ENCODE results near the gene NR6A1. TPM values are rescaled to one million over a fixed set of nuclear protein-coding genes. Genes with fewer than 3 reads are reported as not detected.

NR6A1 gene
- total and polyA plus RNA-seq, 2 experiments from 2014 or later: 44.2 to 139 TPM

DNA sequence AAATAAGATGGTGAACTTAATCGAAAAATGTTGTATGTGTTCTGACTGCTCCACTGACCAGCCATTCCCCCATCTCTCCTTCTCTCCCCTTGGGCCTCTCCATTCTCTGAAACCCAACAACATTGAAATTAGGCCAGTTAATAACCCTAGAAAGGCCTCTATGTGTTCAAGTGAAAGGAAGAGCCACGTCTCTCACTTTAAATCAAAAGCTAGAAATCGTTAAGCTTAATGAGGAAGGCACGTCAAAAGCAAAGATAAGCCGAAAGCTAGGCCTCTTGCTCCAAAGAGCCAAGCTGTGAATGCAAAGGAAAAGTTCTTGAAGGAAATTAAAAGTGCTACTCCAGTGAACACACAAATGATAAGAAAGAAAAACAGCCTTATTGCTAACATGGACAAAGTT, 186.5 kb downstream of the NR6A1 start:
- Histone ChIP-seq H3K4me2 (no peak overlapping the region), H3K36me3 (ENCODE audit: insufficient read depth) (no peaks in the 10 kb centered on the region), H2AFZ (no peak overlapping the region), H3K4me1 (ENCODE audit: insufficient read depth) (peaks cover 19% of the 10 kb centered on the region), H3K27ac (ENCODE audit: low read depth) (peak overlapping the region; percentile 1; the same call in 1 of the 2 replicates), H3K27me3 (ENCODE audit: insufficient read depth) (no peaks in the 10 kb centered on the region), H3K79me2 (replicated peaks; ENCODE audit: insufficient read depth) (peaks cover 61% of the 10 kb centered on the region), H3K4me3 (no peak overlapping the region), H3F3A (replicated peaks; ENCODE audit: low read depth) (no peaks in the 10 kb centered on the region), H3K9me2 (ENCODE audit: insufficient read depth) (0 out of 2 replicates have a peak, but pooled peaks cover under 1% of the 10 kb centered on the region), H4K20me1 (replicated peaks; ENCODE audit: insufficient read depth) (peaks cover 3% of the 10 kb centered on the region; the same call in 1 of the 2 replicates)
- Mint-ChIP-seq H3K9me3 (peaks cover 4% of the 10 kb centered on the region; the same call in 2 of the 3 replicates), H3K36me3 (ENCODE audit: low read depth) (peaks cover 37% of the 10 kb centered on the region), H3K27me3 (ENCODE audit: insufficient read depth, low read depth, poor library complexity) (peaks cover 10% of the 10 kb centered on the region), H3K4me1 (peaks cover 48% of the 10 kb centered on the region), H3K4me3 (no peak overlapping the region), H3K27ac (peak overlapping the region; percentile 33)
- DNase-seq (ENCODE audit: low spot score) (no peak), ATAC-seq (no peak)
- TF ChIP-seq CREB1 (CRISPR knock-in tag; IDR thresholded peaks at IDR 0.05; ENCODE audit: low read depth) (no peak), STAT1 (IDR thresholded peaks at IDR 0.05; ENCODE audit: unreplicated experiment) (no peak), ZNF331 (CRISPR knock-in tag; IDR thresholded peaks at IDR 0.05; ENCODE audit: low read depth) (no peak), JUNB (IDR thresholded peaks at IDR 0.05; ENCODE audit: unreplicated experiment) (no peak), NANOG (IDR thresholded peaks at IDR 0.05; ENCODE audit: borderline replicate concordance) (no peak), EZH2phosphoT487 (IDR thresholded peaks at IDR 0.05; ENCODE audit: unreplicated experiment) (no peak), POLR2AphosphoS5 (IDR thresholded peaks at IDR 0.05; ENCODE audit: low read depth) (no peak), EZH2 (IDR thresholded peaks at IDR 0.05; ENCODE audit: low read depth, unreplicated experiment) (no peak), ZNF114 (CRISPR knock-in tag; IDR thresholded peaks at IDR 0.05) (no peak)
- TF ChIP-seq, protein P1, sequence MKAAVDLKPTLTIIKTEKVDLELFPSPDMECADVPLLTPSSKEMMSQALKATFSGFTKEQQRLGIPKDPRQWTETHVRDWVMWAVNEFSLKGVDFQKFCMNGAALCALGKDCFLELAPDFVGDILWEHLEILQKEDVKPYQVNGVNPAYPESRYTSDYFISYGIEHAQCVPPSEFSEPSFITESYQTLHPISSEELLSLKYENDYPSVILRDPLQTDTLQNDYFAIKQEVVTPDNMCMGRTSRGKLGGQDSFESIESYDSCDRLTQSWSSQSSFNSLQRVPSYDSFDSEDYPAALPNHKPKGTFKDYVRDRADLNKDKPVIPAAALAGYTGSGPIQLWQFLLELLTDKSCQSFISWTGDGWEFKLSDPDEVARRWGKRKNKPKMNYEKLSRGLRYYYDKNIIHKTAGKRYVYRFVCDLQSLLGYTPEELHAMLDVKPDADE (IDR thresholded peaks at IDR 0.05): no peak
- TF ChIP-seq, protein P2, sequence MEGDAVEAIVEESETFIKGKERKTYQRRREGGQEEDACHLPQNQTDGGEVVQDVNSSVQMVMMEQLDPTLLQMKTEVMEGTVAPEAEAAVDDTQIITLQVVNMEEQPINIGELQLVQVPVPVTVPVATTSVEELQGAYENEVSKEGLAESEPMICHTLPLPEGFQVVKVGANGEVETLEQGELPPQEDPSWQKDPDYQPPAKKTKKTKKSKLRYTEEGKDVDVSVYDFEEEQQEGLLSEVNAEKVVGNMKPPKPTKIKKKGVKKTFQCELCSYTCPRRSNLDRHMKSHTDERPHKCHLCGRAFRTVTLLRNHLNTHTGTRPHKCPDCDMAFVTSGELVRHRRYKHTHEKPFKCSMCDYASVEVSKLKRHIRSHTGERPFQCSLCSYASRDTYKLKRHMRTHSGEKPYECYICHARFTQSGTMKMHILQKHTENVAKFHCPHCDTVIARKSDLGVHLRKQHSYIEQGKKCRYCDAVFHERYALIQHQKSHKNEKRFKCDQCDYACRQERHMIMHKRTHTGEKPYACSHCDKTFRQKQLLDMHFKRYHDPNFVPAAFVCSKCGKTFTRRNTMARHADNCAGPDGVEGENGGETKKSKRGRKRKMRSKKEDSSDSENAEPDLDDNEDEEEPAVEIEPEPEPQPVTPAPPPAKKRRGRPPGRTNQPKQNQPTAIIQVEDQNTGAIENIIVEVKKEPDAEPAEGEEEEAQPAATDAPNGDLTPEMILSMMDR (conservative IDR thresholded peaks at IDR 0.05; ENCODE audit: low read depth in 2 of 2): no peak
- TF ChIP-seq, protein P3, sequence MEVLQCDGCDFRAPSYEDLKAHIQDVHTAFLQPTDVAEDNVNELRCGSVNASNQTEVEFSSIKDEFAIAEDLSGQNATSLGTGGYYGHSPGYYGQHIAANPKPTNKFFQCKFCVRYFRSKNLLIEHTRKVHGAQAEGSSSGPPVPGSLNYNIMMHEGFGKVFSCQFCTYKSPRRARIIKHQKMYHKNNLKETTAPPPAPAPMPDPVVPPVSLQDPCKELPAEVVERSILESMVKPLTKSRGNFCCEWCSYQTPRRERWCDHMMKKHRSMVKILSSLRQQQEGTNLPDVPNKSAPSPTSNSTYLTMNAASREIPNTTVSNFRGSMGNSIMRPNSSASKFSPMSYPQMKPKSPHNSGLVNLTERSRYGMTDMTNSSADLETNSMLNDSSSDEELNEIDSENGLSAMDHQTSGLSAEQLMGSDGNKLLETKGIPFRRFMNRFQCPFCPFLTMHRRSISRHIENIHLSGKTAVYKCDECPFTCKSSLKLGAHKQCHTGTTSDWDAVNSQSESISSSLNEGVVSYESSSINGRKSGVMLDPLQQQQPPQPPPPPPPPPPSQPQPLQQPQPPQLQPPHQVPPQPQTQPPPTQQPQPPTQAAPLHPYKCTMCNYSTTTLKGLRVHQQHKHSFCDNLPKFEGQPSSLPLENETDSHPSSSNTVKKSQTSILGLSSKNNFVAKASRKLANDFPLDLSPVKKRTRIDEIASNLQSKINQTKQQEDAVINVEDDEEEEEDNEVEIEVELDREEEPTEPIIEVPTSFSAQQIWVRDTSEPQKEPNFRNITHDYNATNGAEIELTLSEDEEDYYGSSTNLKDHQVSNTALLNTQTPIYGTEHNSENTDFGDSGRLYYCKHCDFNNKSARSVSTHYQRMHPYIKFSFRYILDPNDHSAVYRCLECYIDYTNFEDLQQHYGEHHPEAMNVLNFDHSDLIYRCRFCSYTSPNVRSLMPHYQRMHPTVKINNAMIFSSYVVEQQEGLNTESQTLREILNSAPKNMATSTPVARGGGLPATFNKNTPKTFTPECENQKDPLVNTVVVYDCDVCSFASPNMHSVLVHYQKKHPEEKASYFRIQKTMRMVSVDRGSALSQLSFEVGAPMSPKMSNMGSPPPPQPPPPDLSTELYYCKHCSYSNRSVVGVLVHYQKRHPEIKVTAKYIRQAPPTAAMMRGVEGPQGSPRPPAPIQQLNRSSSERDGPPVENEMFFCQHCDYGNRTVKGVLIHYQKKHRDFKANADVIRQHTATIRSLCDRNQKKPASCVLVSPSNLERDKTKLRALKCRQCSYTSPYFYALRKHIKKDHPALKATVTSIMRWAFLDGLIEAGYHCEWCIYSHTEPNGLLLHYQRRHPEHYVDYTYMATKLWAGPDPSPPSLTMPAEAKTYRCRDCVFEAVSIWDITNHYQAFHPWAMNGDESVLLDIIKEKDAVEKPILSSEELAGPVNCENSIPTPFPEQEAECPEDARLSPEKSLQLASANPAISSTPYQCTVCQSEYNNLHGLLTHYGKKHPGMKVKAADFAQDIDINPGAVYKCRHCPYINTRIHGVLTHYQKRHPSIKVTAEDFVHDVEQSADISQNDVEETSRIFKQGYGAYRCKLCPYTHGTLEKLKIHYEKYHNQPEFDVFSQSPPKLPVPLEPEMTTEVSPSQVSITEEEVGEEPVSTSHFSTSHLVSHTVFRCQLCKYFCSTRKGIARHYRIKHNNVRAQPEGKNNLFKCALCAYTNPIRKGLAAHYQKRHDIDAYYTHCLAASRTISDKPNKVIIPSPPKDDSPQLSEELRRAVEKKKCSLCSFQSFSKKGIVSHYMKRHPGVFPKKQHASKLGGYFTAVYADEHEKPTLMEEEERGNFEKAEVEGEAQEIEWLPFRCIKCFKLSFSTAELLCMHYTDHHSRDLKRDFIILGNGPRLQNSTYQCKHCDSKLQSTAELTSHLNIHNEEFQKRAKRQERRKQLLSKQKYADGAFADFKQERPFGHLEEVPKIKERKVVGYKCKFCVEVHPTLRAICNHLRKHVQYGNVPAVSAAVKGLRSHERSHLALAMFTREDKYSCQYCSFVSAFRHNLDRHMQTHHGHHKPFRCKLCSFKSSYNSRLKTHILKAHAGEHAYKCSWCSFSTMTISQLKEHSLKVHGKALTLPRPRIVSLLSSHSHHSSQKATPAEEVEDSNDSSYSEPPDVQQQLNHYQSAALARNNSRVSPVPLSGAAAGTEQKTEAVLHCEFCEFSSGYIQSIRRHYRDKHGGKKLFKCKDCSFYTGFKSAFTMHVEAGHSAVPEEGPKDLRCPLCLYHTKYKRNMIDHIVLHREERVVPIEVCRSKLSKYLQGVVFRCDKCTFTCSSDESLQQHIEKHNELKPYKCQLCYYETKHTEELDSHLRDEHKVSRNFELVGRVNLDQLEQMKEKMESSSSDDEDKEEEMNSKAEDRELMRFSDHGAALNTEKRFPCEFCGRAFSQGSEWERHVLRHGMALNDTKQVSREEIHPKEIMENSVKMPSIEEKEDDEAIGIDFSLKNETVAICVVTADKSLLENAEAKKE (CRISPR knock-in tag; IDR thresholded peaks at IDR 0.05): no peak
- TF ChIP-seq, protein P4, sequence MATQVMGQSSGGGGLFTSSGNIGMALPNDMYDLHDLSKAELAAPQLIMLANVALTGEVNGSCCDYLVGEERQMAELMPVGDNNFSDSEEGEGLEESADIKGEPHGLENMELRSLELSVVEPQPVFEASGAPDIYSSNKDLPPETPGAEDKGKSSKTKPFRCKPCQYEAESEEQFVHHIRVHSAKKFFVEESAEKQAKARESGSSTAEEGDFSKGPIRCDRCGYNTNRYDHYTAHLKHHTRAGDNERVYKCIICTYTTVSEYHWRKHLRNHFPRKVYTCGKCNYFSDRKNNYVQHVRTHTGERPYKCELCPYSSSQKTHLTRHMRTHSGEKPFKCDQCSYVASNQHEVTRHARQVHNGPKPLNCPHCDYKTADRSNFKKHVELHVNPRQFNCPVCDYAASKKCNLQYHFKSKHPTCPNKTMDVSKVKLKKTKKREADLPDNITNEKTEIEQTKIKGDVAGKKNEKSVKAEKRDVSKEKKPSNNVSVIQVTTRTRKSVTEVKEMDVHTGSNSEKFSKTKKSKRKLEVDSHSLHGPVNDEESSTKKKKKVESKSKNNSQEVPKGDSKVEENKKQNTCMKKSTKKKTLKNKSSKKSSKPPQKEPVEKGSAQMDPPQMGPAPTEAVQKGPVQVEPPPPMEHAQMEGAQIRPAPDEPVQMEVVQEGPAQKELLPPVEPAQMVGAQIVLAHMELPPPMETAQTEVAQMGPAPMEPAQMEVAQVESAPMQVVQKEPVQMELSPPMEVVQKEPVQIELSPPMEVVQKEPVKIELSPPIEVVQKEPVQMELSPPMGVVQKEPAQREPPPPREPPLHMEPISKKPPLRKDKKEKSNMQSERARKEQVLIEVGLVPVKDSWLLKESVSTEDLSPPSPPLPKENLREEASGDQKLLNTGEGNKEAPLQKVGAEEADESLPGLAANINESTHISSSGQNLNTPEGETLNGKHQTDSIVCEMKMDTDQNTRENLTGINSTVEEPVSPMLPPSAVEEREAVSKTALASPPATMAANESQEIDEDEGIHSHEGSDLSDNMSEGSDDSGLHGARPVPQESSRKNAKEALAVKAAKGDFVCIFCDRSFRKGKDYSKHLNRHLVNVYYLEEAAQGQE (IDR thresholded peaks at IDR 0.05; ENCODE audit: unreplicated experiment): no peak
